OCI-LY1 (cell line): Measurements from ENCODE around the gene RASSF5.

Source experiments
- H2AFZ ChIP-seq: fragments of 200-600 bp; sonication (generic), shearing (Covaris generic); 2 replicates; pipeline ENCODE4 v1.6.0; 2014; ENCODE audit warnings: antibody characterized with exemption, mild to moderate bottlenecking, low read length
- H3F3A ChIP-seq: fragments of 200-600 bp; sonication (generic), shearing (Covaris generic); 2 replicates; pipeline ENCODE4 v1.6.0; 2014; ENCODE audit warnings: mild to moderate bottlenecking, antibody characterized with exemption, low read length, moderate library complexity; ENCODE audit not compliant: insufficient read depth
- H3K27ac ChIP-seq: fragments of 200-600 bp; sonication (generic); 2 replicates; pipeline ENCODE4 v1.5.1; 2014; ENCODE audit warnings: low read length, mixed run types, mild to moderate bottlenecking, low read depth; ENCODE audit not compliant: poor library complexity, severe bottlenecking
- H3K27me3 ChIP-seq: fragments of 200-600 bp; sonication (generic); 2 replicates; pipeline ENCODE4 v1.6.0; 2014; ENCODE audit warnings: antibody characterized with exemption, mild to moderate bottlenecking, low read length, moderate library complexity; ENCODE audit not compliant: insufficient read depth
- H3K36me3 ChIP-seq: fragments of 200-600 bp; sonication (generic); 2 replicates; pipeline ENCODE4 v1.6.1; 2014; ENCODE audit warnings: mild to moderate bottlenecking, antibody characterized with exemption, low read length, moderate library complexity, mixed read lengths; ENCODE audit not compliant: insufficient read depth
- H3K4me1 ChIP-seq: fragments of 200-600 bp; sonication (generic); 2 replicates; pipeline ENCODE4 v1.5.1; 2014; ENCODE audit warnings: mild to moderate bottlenecking, low read length, moderate library complexity; ENCODE audit not compliant: insufficient read depth, severe bottlenecking
- H3K4me2 ChIP-seq: fragments of 200-600 bp; sonication (generic), shearing (Covaris generic); 2 replicates; pipeline ENCODE4 v1.6.1; 2014; ENCODE audit warnings: low read length
- H3K4me3 ChIP-seq: fragments of 200-600 bp; sonication (generic); 2 replicates; pipeline ENCODE4 v1.5.1; 2014; ENCODE audit warnings: low read length, low read depth, mild to moderate bottlenecking, mixed read lengths; ENCODE audit not compliant: poor library complexity, severe bottlenecking
- H3K79me2 ChIP-seq: fragments of 200-600 bp; shearing (Covaris generic); 2 replicates; pipeline ENCODE4 v1.6.1; 2016; ENCODE audit warnings: mixed run types, low read length, mixed read lengths; ENCODE audit not compliant: insufficient read depth
- H3K9ac ChIP-seq: fragments of 200-600 bp; sonication (generic), shearing (Covaris generic); 2 replicates; pipeline ENCODE4 v1.6.1; 2014; ENCODE audit warnings: mild to moderate bottlenecking, low read length, mixed read lengths
- H3K9me2 ChIP-seq: fragments of 200-600 bp; sonication (generic), shearing (Covaris generic); 2 replicates; pipeline ENCODE4 v1.6.1; 2014; ENCODE audit warnings: low read depth, mild to moderate bottlenecking, low read length, mixed read lengths
- H3K9me3 ChIP-seq: fragments of 200-600 bp; shearing (Covaris generic); 2 replicates; pipeline ENCODE4 v1.6.1; 2014; ENCODE audit warnings: low read length, mixed read lengths
- H4K20me1 ChIP-seq: fragments of 200-600 bp; sonication (generic), shearing (Covaris generic); 2 replicates; pipeline ENCODE4 v1.6.0; 2016; ENCODE audit warnings: mild to moderate bottlenecking, low read length; ENCODE audit not compliant: insufficient read depth
- CTCF ChIP-seq: fragments of 200-600 bp; sonication (generic), shearing (Covaris generic); IDR thresholded peaks from 2 replicates; pipeline ENCODE4 v1.5.1; 2017; ENCODE audit warnings: mild to moderate bottlenecking, antibody characterized with exemption, low read length, moderate library complexity, mixed read lengths
- EZH2 ChIP-seq: fragments of 200-600 bp; sonication (generic), shearing (Covaris generic); IDR thresholded peaks from 2 replicates; pipeline ENCODE4 v1.8.0; 2017; ENCODE audit warnings: borderline replicate concordance, mixed run types, mild to moderate bottlenecking, antibody characterized with exemption, low read length, moderate library complexity, mixed read lengths

Gene RASSF5

DNA sequence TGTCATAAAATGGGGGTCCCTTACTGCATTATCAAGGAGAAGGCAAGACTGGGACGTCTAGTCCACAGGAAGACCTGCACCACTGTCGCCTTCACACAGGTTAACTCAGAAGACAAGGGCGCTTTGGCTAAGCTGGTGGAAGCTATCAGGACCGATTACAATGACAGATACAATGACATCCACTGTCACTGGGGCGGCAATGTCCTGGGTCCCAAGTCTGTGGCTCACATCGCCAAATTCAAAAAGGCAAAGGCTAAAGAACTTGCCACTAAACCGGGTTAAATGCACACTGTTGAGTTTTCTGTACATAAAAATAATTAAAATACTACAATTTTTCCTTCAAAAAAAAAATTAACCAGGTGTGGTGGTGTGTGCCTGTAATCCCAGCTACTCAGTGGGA is 22.1 kb downstream of the RASSF5 start:
- no peak overlapping the region for H3K9ac ChIP-seq
- H3F3A ChIP-seq = no peaks in the 10 kb centered on the region
- H3K4me3 ChIP-seq = no peak overlapping the region
- no peaks in the 10 kb centered on the region for H3K9me3 ChIP-seq
- no peak overlapping the region for H3K4me2 ChIP-seq
- no peak for TF ChIP-seq EZH2
- no peak for TF ChIP-seq CTCF
- H4K20me1 ChIP-seq = no peaks in the 10 kb centered on the region
- no peaks in the 10 kb centered on the region for H3K27me3 ChIP-seq
- H2AFZ ChIP-seq = no peak overlapping the region
- no peaks in the 10 kb centered on the region for H3K79me2 ChIP-seq
- no peaks in the 10 kb centered on the region for H3K9me2 ChIP-seq
- H3K27ac ChIP-seq = no peak overlapping the region
- no peaks in the 10 kb centered on the region for H3K36me3 ChIP-seq
- H3K4me1 ChIP-seq = no peaks in the 10 kb centered on the region

GRCh38 chr1:206532368-206532767 is 25.0 kb downstream of the RASSF5 start:
- no peak for TF ChIP-seq CTCF
- TF ChIP-seq EZH2 = no peak
- no peak overlapping the region for H3K9ac ChIP-seq
- no peaks in the 10 kb centered on the region for H3K36me3 ChIP-seq
- H3K9me3 ChIP-seq = no peaks in the 10 kb centered on the region
- H3K9me2 ChIP-seq = no peaks in the 10 kb centered on the region
- no peak overlapping the region for H3K27ac ChIP-seq
- no peaks in the 10 kb centered on the region; the same call in 1 of the 2 replicates for H3K27me3 ChIP-seq
- H3K4me1 ChIP-seq = no peaks in the 10 kb centered on the region
- H4K20me1 ChIP-seq = no peaks in the 10 kb centered on the region
- H3K4me2 ChIP-seq = no peak overlapping the region
- H2AFZ ChIP-seq = no peak overlapping the region
- no peaks in the 10 kb centered on the region for H3F3A ChIP-seq
- H3K79me2 ChIP-seq = no peaks in the 10 kb centered on the region
- H3K4me3 ChIP-seq = no peak overlapping the region

- H3K9ac ChIP-seq = no peak overlapping the region
- H3K27ac ChIP-seq = no peak overlapping the region
Measured at GRCh38 chr1:206534552-206534951, 27.2 kb downstream of the RASSF5 start.

More at GRCh38 chr1:206534552-206534951, 27.2 kb downstream of the RASSF5 start:
- no peaks in the 10 kb centered on the region for H4K20me1 ChIP-seq
- H3K4me2 ChIP-seq = no peak overlapping the region
- no peaks in the 10 kb centered on the region; the same call in 1 of the 2 replicates for H3K27me3 ChIP-seq
- TF ChIP-seq CTCF (no peak), EZH2 (no peak)
- no peaks in the 10 kb centered on the region for H3F3A ChIP-seq
- no peaks in the 10 kb centered on the region for H3K9me3 ChIP-seq
- H3K79me2 ChIP-seq = no peaks in the 10 kb centered on the region
- H2AFZ ChIP-seq = no peak overlapping the region
- H3K36me3 ChIP-seq = no peaks in the 10 kb centered on the region
- H3K9me2 ChIP-seq = no peaks in the 10 kb centered on the region
- H3K4me1 ChIP-seq = no peaks in the 10 kb centered on the region
- no peak overlapping the region for H3K4me3 ChIP-seq
